PC-9 (cell line): ENCODE data around the gene TNNI3K. TPM values are rescaled to one million over a fixed set of nuclear protein-coding genes. Genes with fewer than 3 reads are reported as not detected.

ENCODE experiments used
- BruUV-seq: library from RNA; stranded (reverse); fragments of 400-500 nt; replicated peaks from 2 replicates; lab custom pipeline; 2021; lab: Mats Ljungman, UMichigan
- CTCF ChIA-PET: fragments of 300-600 bp; sonication (Branson Sonifier 250); formaldehyde crosslinking; loops from one replicate; lab custom pipeline; 2022; ENCODE audit warnings: antibody characterized with exemption; lab: Charles Lee
- POLR2A ChIA-PET: fragments of 300-600 bp; sonication (Branson Sonifier 250); formaldehyde crosslinking; loops from one replicate; lab custom pipeline; 2022; ENCODE audit warnings: antibody characterized with exemption; ENCODE audit not compliant: unreplicated experiment; lab: Charles Lee
- DNase-seq, 2 experiments: peaks; one replicate each; pipeline versions ENCODE4 v3.0.0 to v3.0.0-alpha.2; 2015 to 2022; ENCODE audit warnings: mixed read lengths in 1 of 2
- H2AFZ ChIP-seq: fragments of 200-600 bp; sonication (generic); 2 replicates; pipeline ENCODE4 v1.8.1; 2017; ENCODE audit warnings: antibody characterized with exemption
- H3F3A ChIP-seq: fragments of 200-600 bp; sonication (generic); 2 replicates; pipeline ENCODE4 v1.8.1; 2017; ENCODE audit warnings: antibody characterized with exemption, mild to moderate bottlenecking, low read depth; ENCODE audit not compliant: insufficient read depth
- H3K27ac ChIP-seq: fragments of 200-600 bp; sonication (generic); 2 replicates; pipeline ENCODE4 v1.6.1; 2016; ENCODE audit warnings: mixed run types
- H3K27me3 ChIP-seq: fragments of 200-600 bp; sonication (generic); 2 replicates; pipeline ENCODE4 v1.6.1; 2016; ENCODE audit warnings: low read depth, mixed run types; ENCODE audit not compliant: insufficient read depth
- H3K36me3 ChIP-seq: fragments of 200-600 bp; sonication (generic); 2 replicates; pipeline ENCODE4 v1.6.1; 2016; ENCODE audit warnings: low read depth, mixed run types
- H3K4me1 ChIP-seq: fragments of 200-600 bp; sonication (generic); replicated peaks from 2 replicates; pipeline ENCODE4 v1.6.1; 2016; ENCODE audit warnings: mixed run types; ENCODE audit not compliant: insufficient read depth
- H3K4me2 ChIP-seq: fragments of 200-600 bp; sonication (generic); 2 replicates; pipeline ENCODE4 v1.6.1; 2017; ENCODE audit warnings: mixed run types
- H3K4me3 ChIP-seq: fragments of 200-600 bp; sonication (generic); 2 replicates; pipeline ENCODE4 v1.6.1; 2016; ENCODE audit warnings: mixed run types
- H3K79me2 ChIP-seq: fragments of 200-600 bp; sonication (generic); 2 replicates; pipeline ENCODE4 v1.6.1; 2017; ENCODE audit warnings: low read depth, mixed run types
- H3K9me2 ChIP-seq: fragments of 200-600 bp; sonication (generic); 2 replicates; pipeline ENCODE4 v1.8.1; 2017; ENCODE audit warnings: mild to moderate bottlenecking; ENCODE audit not compliant: insufficient read depth
- H3K9me3 ChIP-seq: fragments of 200-600 bp; sonication (generic); 2 replicates; pipeline ENCODE4 v1.8.1; 2016; ENCODE audit warnings: low read depth; ENCODE audit not compliant: insufficient read depth
- H4K20me1 ChIP-seq: fragments of 200-600 bp; sonication (generic); 2 replicates; pipeline ENCODE4 v1.8.1; 2017; ENCODE audit not compliant: insufficient read depth
- EZH2 ChIP-seq: fragments of 200-600 bp; sonication (generic); IDR thresholded peaks from 2 replicates; pipeline ENCODE4 v1.8.0; 2017; ENCODE audit warnings: antibody characterized with exemption, low read depth
- intact Hi-C: fragments of 100-400 bp; cut with micrococcal nuclease; formaldehyde crosslinking; loops from one replicate; pipeline ENCODE4 v1.10.0; 2022; ENCODE audit not compliant: unreplicated experiment
- total RNA-seq: library from RNA; stranded (reverse); gene quantifications from 2 replicates; pipeline ENCODE4 v1.2.3, GENCODE V29; 2021
- TF ChIP-seq, protein P1 (sequence below): fragments of 200-600 bp; sonication (generic); conservative IDR thresholded peaks from 2 replicates; pipeline ENCODE4 v1.6.1; 2017; ENCODE audit warnings: mixed run types, antibody characterized with exemption, mild to moderate bottlenecking, moderate library complexity

Gene TNNI3K
- total RNA-seq, 1 experiment from 2014 or later = 1.4 TPM

DNA sequence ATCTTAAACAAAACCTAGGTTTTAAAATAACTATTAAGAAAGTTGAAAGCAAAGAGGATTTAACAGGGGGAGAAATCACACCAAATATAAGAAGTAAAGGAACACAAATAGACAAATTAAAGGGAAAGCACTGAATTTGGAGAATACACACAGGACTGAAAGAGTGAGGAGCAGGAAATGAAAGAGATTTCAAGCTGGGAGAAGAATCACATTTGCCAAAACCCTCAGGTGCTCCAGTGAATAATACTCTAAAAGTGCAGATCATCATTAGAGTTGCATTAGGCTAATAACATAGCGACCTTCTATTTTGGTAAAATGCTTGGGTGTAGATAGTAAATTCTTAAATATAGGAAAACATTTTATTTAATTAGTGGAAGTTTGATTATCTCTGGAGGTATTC, 127.5 kb downstream of the TNNI3K start:
- no peaks in the 10 kb centered on the region for H3K79me2 ChIP-seq

DNA sequence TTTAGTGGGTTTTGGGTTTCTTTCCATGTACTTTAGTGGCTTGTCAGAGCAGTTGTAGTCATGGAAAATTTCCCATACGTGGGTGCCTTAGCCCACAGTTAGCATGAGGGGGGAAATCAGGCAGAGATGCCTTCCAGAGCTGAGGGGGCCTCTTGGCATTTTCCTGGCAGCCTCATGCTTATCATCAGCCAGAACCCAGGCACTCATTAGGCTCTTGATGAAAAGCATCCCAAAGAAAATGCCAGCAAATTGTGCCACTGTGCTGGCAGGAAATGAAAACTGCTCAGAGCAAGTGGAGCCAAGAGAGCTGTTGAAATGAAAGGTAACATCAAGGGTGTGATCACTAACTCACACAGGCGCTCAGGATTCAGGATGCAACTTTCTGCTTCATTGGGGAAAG, 128.0 kb downstream of the TNNI3K start:
- no peak overlapping the region for H3K4me2 ChIP-seq
- H4K20me1 ChIP-seq = no peaks in the 10 kb centered on the region
- no peak for DNase-seq
- CTCF ChIA-PET = no interaction called here
- BruUV-seq = no TSS peak
- H3K79me2 ChIP-seq = no peaks in the 10 kb centered on the region
- H2AFZ ChIP-seq = no peak overlapping the region
- POLR2A ChIA-PET = no interaction called here
- no peaks in the 10 kb centered on the region for H3F3A ChIP-seq
- intact Hi-C loops = no loop called here
- no peaks in the 10 kb centered on the region for H3K9me2 ChIP-seq
- no peaks in the 10 kb centered on the region for H3K36me3 ChIP-seq
- no peaks in the 10 kb centered on the region for H3K9me3 ChIP-seq
- TF ChIP-seq EZH2 = no peak
- TF ChIP-seq, protein P1, sequence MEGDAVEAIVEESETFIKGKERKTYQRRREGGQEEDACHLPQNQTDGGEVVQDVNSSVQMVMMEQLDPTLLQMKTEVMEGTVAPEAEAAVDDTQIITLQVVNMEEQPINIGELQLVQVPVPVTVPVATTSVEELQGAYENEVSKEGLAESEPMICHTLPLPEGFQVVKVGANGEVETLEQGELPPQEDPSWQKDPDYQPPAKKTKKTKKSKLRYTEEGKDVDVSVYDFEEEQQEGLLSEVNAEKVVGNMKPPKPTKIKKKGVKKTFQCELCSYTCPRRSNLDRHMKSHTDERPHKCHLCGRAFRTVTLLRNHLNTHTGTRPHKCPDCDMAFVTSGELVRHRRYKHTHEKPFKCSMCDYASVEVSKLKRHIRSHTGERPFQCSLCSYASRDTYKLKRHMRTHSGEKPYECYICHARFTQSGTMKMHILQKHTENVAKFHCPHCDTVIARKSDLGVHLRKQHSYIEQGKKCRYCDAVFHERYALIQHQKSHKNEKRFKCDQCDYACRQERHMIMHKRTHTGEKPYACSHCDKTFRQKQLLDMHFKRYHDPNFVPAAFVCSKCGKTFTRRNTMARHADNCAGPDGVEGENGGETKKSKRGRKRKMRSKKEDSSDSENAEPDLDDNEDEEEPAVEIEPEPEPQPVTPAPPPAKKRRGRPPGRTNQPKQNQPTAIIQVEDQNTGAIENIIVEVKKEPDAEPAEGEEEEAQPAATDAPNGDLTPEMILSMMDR = no peak
- H3K27ac ChIP-seq = no peak overlapping the region
- no peak overlapping the region for H3K4me3 ChIP-seq
- H3K4me1 ChIP-seq = no peaks in the 10 kb centered on the region
- no peaks in the 10 kb centered on the region for H3K27me3 ChIP-seq

More for the DNA sequence above, 127.5 kb downstream of the TNNI3K start:
- Histone ChIP-seq H3K9me2 (no peaks in the 10 kb centered on the region), H3K27ac (no peak overlapping the region), H4K20me1 (no peaks in the 10 kb centered on the region), H3K4me1 (no peaks in the 10 kb centered on the region), H3K27me3 (no peaks in the 10 kb centered on the region), H3F3A (no peaks in the 10 kb centered on the region), H2AFZ (no peak overlapping the region), H3K36me3 (no peaks in the 10 kb centered on the region), H3K4me2 (no peak overlapping the region), H3K9me3 (no peaks in the 10 kb centered on the region), H3K4me3 (no peak overlapping the region)
- ChIA-PET POLR2A (no interaction called here), CTCF (no interaction called here)
- no peak for TF ChIP-seq EZH2
- TF ChIP-seq, protein P1 = no peak
- intact Hi-C loops = no loop called here
- no TSS peak for BruUV-seq
- no peak for DNase-seq

DNA sequence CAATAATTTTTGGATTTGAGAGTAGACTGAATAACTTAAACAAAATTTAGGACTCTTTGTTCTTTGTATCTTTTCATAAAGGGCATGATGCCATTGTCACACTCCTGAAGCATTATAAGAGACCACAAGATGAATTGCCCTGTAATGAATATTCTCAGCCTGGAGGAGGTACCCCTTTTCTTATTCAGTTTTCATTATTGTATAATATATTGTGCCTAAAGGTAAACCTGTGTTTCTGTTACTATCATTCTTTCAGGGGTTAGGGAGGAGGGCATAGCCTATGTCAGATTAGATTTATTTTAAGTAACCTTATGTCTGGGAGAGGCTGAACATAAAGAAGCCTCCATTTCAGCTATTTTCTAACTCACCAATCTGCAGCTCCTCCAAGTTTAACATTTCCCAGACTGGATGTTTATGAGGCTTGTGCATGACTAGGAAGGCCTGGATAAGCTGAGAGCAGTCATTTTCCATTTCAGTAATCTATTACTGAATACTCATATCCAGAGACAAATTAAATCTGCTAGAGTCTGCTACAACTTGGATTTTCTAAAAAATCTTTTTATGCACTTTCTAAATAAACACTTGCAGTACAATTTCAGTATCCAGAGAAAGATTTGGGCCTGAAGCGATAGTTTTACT, 132.1 kb downstream of the TNNI3K start:
- no peak overlapping the region for H2AFZ ChIP-seq
- no peaks in the 10 kb centered on the region for H4K20me1 ChIP-seq
- TF ChIP-seq, protein P1 = no peak
- TF ChIP-seq EZH2 = no peak
- H3K79me2 ChIP-seq = no peaks in the 10 kb centered on the region
- H3K4me1 ChIP-seq = no peaks in the 10 kb centered on the region
- no peak overlapping the region for H3K4me2 ChIP-seq
- intact Hi-C loops = no loop called here
- no peaks in the 10 kb centered on the region for H3K9me2 ChIP-seq
- no peaks in the 10 kb centered on the region for H3K9me3 ChIP-seq
- BruUV-seq = no TSS peak
- CTCF ChIA-PET = no interaction called here
- no peaks in the 10 kb centered on the region for H3K36me3 ChIP-seq
- POLR2A ChIA-PET = no interaction called here
- H3K27ac ChIP-seq = no peak overlapping the region
- H3K27me3 ChIP-seq = no peaks in the 10 kb centered on the region
- DNase-seq = no peak
- H3K4me3 ChIP-seq = no peak overlapping the region
- H3F3A ChIP-seq = no peaks in the 10 kb centered on the region
